MCF 10A (cell line): ENCODE data around the gene ZACN. TPM values are rescaled to one million over a fixed set of nuclear protein-coding genes. Genes with fewer than 3 reads are reported as not detected.
A peak's percentile ranks its signal among the peaks of the same experiment; 100 is the strongest.

Experiments used
- BruUV-seq: library from RNA; stranded (reverse); fragments of 400-500 nt; replicated peaks from 2 replicates; lab custom pipeline; 2021; lab: Mats Ljungman, UMichigan
- CTCF ChIA-PET: fragments of 300-600 bp; sonication (Branson Sonifier 250); formaldehyde crosslinking; extraction: SDS; loops from one replicate; lab custom pipeline; 2021; ENCODE audit warnings: antibody characterized with exemption, inconsistent platforms; lab: Yijun Ruan, JAX
- POLR2A ChIA-PET: fragments of 300-600, 350-650 bp; sonication (Branson Sonifier 250); formaldehyde crosslinking; extraction: SDS; loops from one replicate; lab custom pipeline; 2020; ENCODE audit warnings: antibody characterized with exemption, inconsistent platforms; lab: Yijun Ruan, JAX
- DNase-seq: peaks from one replicate; pipeline ENCODE4 v3.0.0-alpha.2; 2018; ENCODE audit not compliant: unreplicated experiment
- H3K27ac Mint-ChIP-seq: one replicate; pipeline ENCODE4 v1.8.0; 2022; ENCODE audit warnings: mild to moderate bottlenecking, low read depth, mixed read lengths; ENCODE audit not compliant: unreplicated experiment
- H3K27me3 Mint-ChIP-seq: one replicate; pipeline ENCODE4 v1.8.0; 2022; ENCODE audit warnings: mixed read lengths; ENCODE audit not compliant: insufficient read depth, unreplicated experiment
- H3K36me3 Mint-ChIP-seq: one replicate; pipeline ENCODE4 v1.8.0; 2022; ENCODE audit warnings: mild to moderate bottlenecking, moderate library complexity, mixed read lengths; ENCODE audit not compliant: insufficient read depth, unreplicated experiment
- H3K4me1 Mint-ChIP-seq: one replicate; pipeline ENCODE4 v1.8.0; 2022; ENCODE audit warnings: mixed read lengths; ENCODE audit not compliant: insufficient read depth, unreplicated experiment
- H3K4me3 Mint-ChIP-seq: one replicate; pipeline ENCODE4 v1.8.0; 2022; ENCODE audit warnings: mild to moderate bottlenecking, moderate library complexity, mixed read lengths; ENCODE audit not compliant: unreplicated experiment
- H3K9me3 Mint-ChIP-seq: one replicate; pipeline ENCODE4 v1.8.0; 2022; ENCODE audit warnings: mixed read lengths; ENCODE audit not compliant: unreplicated experiment
- CTCF ChIP-seq: fragments of 200-600 bp; IDR thresholded peaks from one replicate; pipeline ENCODE4 v1.8.0; 2022; ENCODE audit warnings: antibody characterized with exemption, mild to moderate bottlenecking; ENCODE audit not compliant: unreplicated experiment
- intact Hi-C: fragments of 100-400 bp; cut with micrococcal nuclease; formaldehyde crosslinking; loops from 2 replicates; pipeline ENCODE4 v1.14.1; 2022
- total RNA-seq: library from RNA; stranded (reverse); gene quantifications from 2 replicates; pipeline ENCODE4 v1.2.3, GENCODE V29; 2022

ZACN gene
- total RNA-seq, 1 experiment from 2014 or later = not detected

GRCh38 chr17:76082326-76083251 lies 3.6 kb downstream of the ZACN start:
- CTCF ChIA-PET = no interaction called here
- DNase-seq = no peak
- peaks cover 21% of the 10 kb centered on the region for H3K27me3 Mint-ChIP-seq
- no peak overlapping the region for H3K27ac Mint-ChIP-seq
- peaks cover 22% of the 10 kb centered on the region for H3K36me3 Mint-ChIP-seq
- H3K9me3 Mint-ChIP-seq = no peaks in the 10 kb centered on the region
- TSS peak; percentile 11 for BruUV-seq
- no peak for TF ChIP-seq CTCF
- no peak overlapping the region for H3K4me3 Mint-ChIP-seq
- POLR2A ChIA-PET = no interaction called here
- intact Hi-C loops = no loop called here
- no peaks in the 10 kb centered on the region for H3K4me1 Mint-ChIP-seq

GRCh38 chr17:76083536-76084182 lies 4.7 kb downstream of the ZACN start:
- CTCF ChIA-PET = interaction anchor here (1.0 kb wide), 1 partner anchor 196 kb away, joined by 3 read pairs; no protein-coding TSS in a partner anchor
- peaks cover 23% of the 10 kb centered on the region for H3K36me3 Mint-ChIP-seq
- H3K27me3 Mint-ChIP-seq = peaks cover 10% of the 10 kb centered on the region
- intact Hi-C loops = no loop called here
- no peaks in the 10 kb centered on the region for H3K4me1 Mint-ChIP-seq
- H3K27ac Mint-ChIP-seq = peak overlapping the region; percentile 4
- no peak for TF ChIP-seq CTCF
- no peak for DNase-seq
- POLR2A ChIA-PET = interaction anchor here (0.6 kb wide), 1 partner anchor 41 kb away, joined by 3 read pairs; no protein-coding TSS in a partner anchor
- H3K9me3 Mint-ChIP-seq = no peaks in the 10 kb centered on the region
- no TSS peak for BruUV-seq
- H3K4me3 Mint-ChIP-seq = no peak overlapping the region

GRCh38 chr17:76085066-76085730 lies 6.2 kb downstream of the ZACN start:
- ChIA-PET CTCF (interaction anchor here (0.6 kb wide), 1 partner anchor 208 kb away, joined by 4 read pairs; no protein-coding TSS in a partner anchor), POLR2A (no interaction called here)
- no peak for TF ChIP-seq CTCF
- Mint-ChIP-seq H3K4me1 (no peaks in the 10 kb centered on the region), H3K4me3 (no peak overlapping the region), H3K36me3 (peaks cover 32% of the 10 kb centered on the region), H3K9me3 (no peaks in the 10 kb centered on the region), H3K27me3 (no peaks in the 10 kb centered on the region), H3K27ac (no peak overlapping the region)
- intact Hi-C loops = no loop called here
- DNase-seq = no peak
- BruUV-seq = no TSS peak
